Measurements from ENCODE around the gene C1orf52. TPM values are rescaled to one million over a fixed set of nuclear protein-coding genes. Genes with fewer than 3 reads are reported as not detected.

The C1orf52 gene
- total RNA-seq (55.6 TPM), polyA plus RNA-seq (10 to 100 TPM; 19.7 to 32.6 (median 27.5) TPM)

DNA sequence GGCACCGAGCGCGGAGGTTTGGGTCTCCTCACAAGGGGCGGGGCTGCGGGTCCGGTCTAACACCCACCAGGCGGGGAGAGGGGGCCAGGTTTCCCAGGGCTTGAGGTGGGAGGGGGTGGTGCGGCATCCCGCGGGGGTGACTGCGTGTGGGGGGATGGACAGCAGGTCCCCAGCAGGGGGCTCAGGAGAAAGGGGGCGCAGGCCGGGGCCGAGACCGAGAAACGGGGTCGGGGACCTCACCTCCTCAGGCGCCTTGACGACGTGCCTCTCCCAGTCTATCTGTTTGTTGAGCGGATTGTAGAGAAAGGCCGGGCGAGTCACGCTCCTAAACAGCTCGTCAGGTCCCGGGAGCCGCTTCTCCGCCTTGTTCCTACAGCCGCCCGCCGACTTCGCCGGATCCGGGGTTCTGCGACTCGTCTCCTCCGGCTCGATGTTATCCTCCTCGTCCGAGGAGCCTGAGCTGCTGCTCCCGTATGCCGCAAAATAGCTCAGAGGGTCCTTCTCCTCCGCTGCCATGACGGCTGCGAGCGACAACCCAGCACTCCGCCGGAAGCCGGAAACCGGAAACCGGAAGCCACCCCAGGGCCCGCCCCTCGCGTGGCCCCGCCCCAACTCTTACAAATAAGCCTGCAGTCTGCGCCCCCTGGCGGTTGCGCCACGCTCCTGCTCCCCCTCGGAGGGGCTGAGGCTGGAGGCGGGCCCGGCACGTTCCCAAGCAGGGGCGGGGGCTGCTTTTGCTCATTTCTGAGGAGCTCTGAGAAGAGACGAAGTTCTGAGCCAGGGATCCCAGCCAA lies at the start of gene C1orf52:
Gene C1orf52, minus strand, starts transcription at position 545 of the 794 bp plus-strand sequence. Its CDS starts 29 bp downstream, at position 516.
- peaks cover 30 to 49% (median 40%) of the 10 kb centered on the region in 4 donors for H3K4me1 Mint-ChIP-seq
- H3K27me3 ChIP-seq (ENCODE audit: control insufficient read depth, insufficient read depth, low read length), result no peaks in the 10 kb centered on the region
- peak within 1 kb of the TSS; percentile 93 for H3K4me3 ChIP-seq (ENCODE audit: low read depth, low read length)
- H3K27ac Mint-ChIP-seq, result peak within 1 kb of the TSS; percentile 96 to 98 (median 98)
- peak within 1 kb of the TSS; percentile 96 to 100 (median 98) for H3K4me3 Mint-ChIP-seq
- H3K36me3 ChIP-seq (ENCODE audit: control insufficient read depth, insufficient read depth, low read length), result peaks cover 16% of the 10 kb centered on the region
- ATAC-seq (ENCODE audit: low read depth in 2 of 2), result peak; percentile 99
- H3K27me3 Mint-ChIP-seq, result no peaks in the 10 kb centered on the region
- peaks cover 27% of the 10 kb centered on the region for H3K36me3 Mint-ChIP-seq
- DNase-seq, result peak; percentile 93 to 95 (median 95)
- H3K4me1 ChIP-seq (ENCODE audit: control insufficient read depth, insufficient read depth, low read length, poor library complexity, severe bottlenecking), result peaks cover 25% of the 10 kb centered on the region
- no peaks in the 10 kb centered on the region for H3K9me3 Mint-ChIP-seq
- H3K27ac ChIP-seq (ENCODE audit: insufficient read depth, low read length, poor library complexity, severe bottlenecking), result peak within 1 kb of the TSS; percentile 83
- no peaks in the 10 kb centered on the region for H3K9me3 ChIP-seq (ENCODE audit: control insufficient read depth in 2 of 2, low read length in 2 of 2)

DNA sequence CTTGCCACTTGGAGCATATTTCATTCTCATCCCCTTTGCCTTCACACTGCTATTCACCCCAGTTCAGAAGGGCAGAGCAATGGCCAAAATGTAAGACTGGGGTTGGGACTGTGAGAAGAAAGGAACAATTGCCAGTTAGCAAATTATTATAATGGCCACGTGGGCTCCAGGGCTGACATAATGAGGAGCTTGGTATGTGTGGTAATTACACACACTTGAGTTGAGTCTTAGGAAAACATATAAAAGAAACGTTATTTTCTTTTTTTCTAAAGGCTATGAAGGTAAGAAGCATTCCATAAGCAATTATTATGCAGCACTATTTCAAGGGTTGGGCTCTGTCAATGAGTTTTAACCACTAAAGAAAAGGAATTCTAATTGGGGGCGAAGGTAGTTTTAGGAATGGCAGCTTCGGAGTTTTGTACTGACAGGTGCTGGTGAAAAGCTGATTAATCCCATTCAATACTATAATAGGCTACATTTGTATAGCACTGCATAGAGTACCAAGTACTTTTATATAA lies 49.4 kb upstream of the C1orf52 start:
- H3K4me1 Mint-ChIP-seq, result peaks cover 0 to 12% (median 4%) of the 10 kb centered on the region in 4 donors
- no peak overlapping the region for H3K27ac Mint-ChIP-seq
- Histone ChIP-seq H3K4me3 (ENCODE audit: low read depth, low read length) (peak overlapping the region; percentile 75), H3K27ac (ENCODE audit: insufficient read depth, low read length, poor library complexity, severe bottlenecking) (no peak overlapping the region), H3K27me3 (ENCODE audit: control insufficient read depth, insufficient read depth, low read length) (peaks cover 21% of the 10 kb centered on the region), H3K4me1 (ENCODE audit: control insufficient read depth, insufficient read depth, low read length, poor library complexity, severe bottlenecking) (peaks cover 7% of the 10 kb centered on the region), H3K9me3 (ENCODE audit: control insufficient read depth in 2 of 2, low read length in 2 of 2) (no peaks in the 10 kb centered on the region), H3K36me3 (ENCODE audit: control insufficient read depth, insufficient read depth, low read length) (no peaks in the 10 kb centered on the region)
- no peaks in the 10 kb centered on the region for H3K36me3 Mint-ChIP-seq
- peak overlapping the region in 1 of 4 donors; percentile 82 for H3K4me3 Mint-ChIP-seq
- ATAC-seq (ENCODE audit: low read depth in 2 of 2), result no peak
- H3K27me3 Mint-ChIP-seq, result peaks cover 36% of the 10 kb centered on the region
- no peak for DNase-seq
- no peaks in the 10 kb centered on the region for H3K9me3 Mint-ChIP-seq

DNA sequence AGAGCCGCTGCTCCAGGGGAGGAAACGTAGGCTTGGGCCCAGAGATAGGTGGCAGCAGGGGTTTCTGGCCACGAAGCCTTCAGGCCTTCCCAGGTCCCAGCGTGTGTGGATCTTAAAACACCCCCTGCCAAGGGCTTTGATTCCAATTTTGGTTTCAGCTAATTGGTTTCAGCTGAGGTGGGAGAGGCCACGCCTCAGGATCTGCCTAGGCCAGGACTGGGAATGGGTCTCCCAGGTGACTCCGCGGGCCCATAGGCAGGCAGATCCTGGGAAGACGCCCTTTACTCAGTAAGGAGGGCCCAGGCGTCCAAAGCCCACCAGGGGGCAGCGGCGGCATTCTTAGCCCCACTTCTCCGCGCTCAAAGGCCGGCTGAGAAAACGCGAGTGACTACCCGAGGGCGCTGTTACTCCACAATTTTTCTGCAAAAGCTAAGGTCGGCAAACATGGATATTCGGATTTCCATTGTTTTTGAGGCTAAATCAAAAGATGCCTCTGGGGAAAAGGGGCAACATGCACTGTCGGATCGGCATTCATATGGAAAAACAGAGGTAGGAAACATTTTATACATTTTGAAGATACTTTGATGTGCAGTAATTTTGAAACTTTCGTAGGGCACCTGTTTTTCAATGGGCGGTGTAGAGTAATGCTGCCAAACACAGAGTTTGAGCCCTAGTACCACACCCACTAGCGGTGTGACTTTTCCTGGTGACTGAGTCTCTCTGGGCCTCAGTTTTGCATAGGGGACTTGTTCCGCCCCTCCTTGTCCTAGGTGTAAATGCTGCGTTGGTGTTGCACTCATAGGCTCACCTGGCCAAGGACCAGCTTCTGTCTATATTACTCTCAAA lies 48.7 kb upstream of the C1orf52 start:
- DNase-seq (peak; percentile 16 to 59 (median 44)), ATAC-seq (ENCODE audit: low read depth in 2 of 2) (peak; percentile 66 to 71)
- Mint-ChIP-seq H3K4me1 (peaks cover 0 to 12% (median 4%) of the 10 kb centered on the region in 4 donors), H3K9me3 (no peaks in the 10 kb centered on the region), H3K27ac (no peak overlapping the region), H3K27me3 (peaks cover 39% of the 10 kb centered on the region), H3K36me3 (no peaks in the 10 kb centered on the region), H3K4me3 (peak overlapping the region in 3 of 4 donors; percentile 51 to 82 (median 82))
- Histone ChIP-seq H3K9me3 (ENCODE audit: control insufficient read depth in 2 of 2, low read length in 2 of 2) (no peaks in the 10 kb centered on the region), H3K4me1 (ENCODE audit: control insufficient read depth, insufficient read depth, low read length, poor library complexity, severe bottlenecking) (peaks cover 7% of the 10 kb centered on the region), H3K27ac (ENCODE audit: insufficient read depth, low read length, poor library complexity, severe bottlenecking) (no peak overlapping the region), H3K4me3 (ENCODE audit: low read depth, low read length) (peak overlapping the region; percentile 75), H3K36me3 (ENCODE audit: control insufficient read depth, insufficient read depth, low read length) (no peaks in the 10 kb centered on the region), H3K27me3 (ENCODE audit: control insufficient read depth, insufficient read depth, low read length) (peaks cover 21% of the 10 kb centered on the region)

DNA sequence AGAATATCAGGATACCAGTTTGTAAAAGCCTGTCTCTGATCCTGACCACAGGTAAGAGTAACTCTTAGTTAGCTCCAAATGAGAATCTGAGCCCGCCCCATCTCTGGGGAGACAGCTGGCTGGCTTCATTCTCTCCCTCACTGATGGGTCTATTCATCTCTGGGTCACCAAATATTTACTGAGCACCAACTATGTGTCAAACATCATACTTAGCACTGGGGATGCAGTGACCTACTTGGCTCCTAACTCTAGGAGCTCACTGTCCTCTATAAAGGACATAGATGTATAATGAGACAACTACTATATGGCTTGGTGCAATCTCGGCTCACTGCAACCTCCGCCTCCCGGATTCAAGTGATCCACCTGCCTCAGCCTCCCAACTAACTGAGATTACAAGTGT lies 46.8 kb upstream of the C1orf52 start:
- no peak overlapping the region for H3K4me3 ChIP-seq (ENCODE audit: low read depth, low read length)
- no peak overlapping the region for H3K27ac ChIP-seq (ENCODE audit: insufficient read depth, low read length, poor library complexity, severe bottlenecking)
- no peak overlapping the region for H3K4me3 Mint-ChIP-seq
- H3K9me3 ChIP-seq (ENCODE audit: control insufficient read depth in 2 of 2, low read length in 2 of 2), result no peaks in the 10 kb centered on the region
- DNase-seq, result no peak
- no peaks in the 10 kb centered on the region for H3K36me3 Mint-ChIP-seq
- peaks cover 28% of the 10 kb centered on the region for H3K27me3 ChIP-seq (ENCODE audit: control insufficient read depth, insufficient read depth, low read length)
- peaks cover 0 to 12% (median 4%) of the 10 kb centered on the region in 4 donors for H3K4me1 Mint-ChIP-seq
- no peak for ATAC-seq (ENCODE audit: low read depth in 2 of 2)
- no peak overlapping the region for H3K27ac Mint-ChIP-seq
- peaks cover 7% of the 10 kb centered on the region for H3K4me1 ChIP-seq (ENCODE audit: control insufficient read depth, insufficient read depth, low read length, poor library complexity, severe bottlenecking)
- no peaks in the 10 kb centered on the region for H3K36me3 ChIP-seq (ENCODE audit: control insufficient read depth, insufficient read depth, low read length)
- peaks cover 40% of the 10 kb centered on the region for H3K27me3 Mint-ChIP-seq
- no peaks in the 10 kb centered on the region for H3K9me3 Mint-ChIP-seq

DNA sequence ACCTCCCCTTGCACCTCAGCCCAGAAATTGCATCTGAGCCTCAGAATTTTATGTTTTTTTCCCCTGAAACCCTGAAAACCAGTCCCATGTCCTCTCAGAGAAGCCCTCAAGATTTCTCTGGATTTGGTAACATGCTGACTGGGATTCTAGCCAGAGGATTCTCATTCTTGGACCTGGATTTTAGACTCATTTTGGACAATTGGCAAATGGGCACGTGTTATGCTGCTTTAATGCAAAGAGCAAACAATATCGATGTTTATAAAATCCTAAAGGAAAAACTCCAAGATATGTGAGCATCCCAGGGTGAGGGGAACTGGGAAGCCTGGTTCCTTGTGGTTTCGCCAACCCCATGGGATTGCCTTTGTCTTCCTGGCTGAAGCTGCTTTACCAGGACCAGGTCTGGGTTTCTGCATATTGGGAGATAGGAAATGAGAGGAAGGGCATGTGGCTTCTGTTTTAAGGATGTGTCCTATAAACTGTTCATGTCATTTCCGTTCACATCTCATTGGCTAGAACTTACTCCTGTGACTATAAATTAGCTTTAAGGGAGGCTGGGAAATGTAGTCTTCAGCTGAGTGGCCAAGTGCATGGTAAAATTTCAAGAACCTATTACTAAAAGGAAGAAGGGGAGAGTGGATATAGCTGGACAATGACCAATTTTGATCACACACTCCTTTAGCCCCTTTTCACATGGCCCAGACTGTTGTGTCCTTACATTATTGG lies 44.1 kb upstream of the C1orf52 start:
- peak in 1 of 3 donors; percentile 8 for DNase-seq
- Histone ChIP-seq H3K27ac (ENCODE audit: insufficient read depth, low read length, poor library complexity, severe bottlenecking) (no peak overlapping the region), H3K9me3 (ENCODE audit: control insufficient read depth in 2 of 2, low read length in 2 of 2) (no peaks in the 10 kb centered on the region), H3K27me3 (ENCODE audit: control insufficient read depth, insufficient read depth, low read length) (peaks cover 16% of the 10 kb centered on the region), H3K4me3 (ENCODE audit: low read depth, low read length) (no peak overlapping the region), H3K36me3 (ENCODE audit: control insufficient read depth, insufficient read depth, low read length) (no peaks in the 10 kb centered on the region), H3K4me1 (ENCODE audit: control insufficient read depth, insufficient read depth, low read length, poor library complexity, severe bottlenecking) (peaks cover 6% of the 10 kb centered on the region)
- Mint-ChIP-seq H3K4me3 (no peak overlapping the region), H3K27me3 (peaks cover 34% of the 10 kb centered on the region), H3K27ac (no peak overlapping the region), H3K9me3 (no peaks in the 10 kb centered on the region), H3K36me3 (no peaks in the 10 kb centered on the region), H3K4me1 (peaks cover 0 to 8% (median 3%) of the 10 kb centered on the region in 4 donors)
- no peak for ATAC-seq (ENCODE audit: low read depth in 2 of 2)

DNA sequence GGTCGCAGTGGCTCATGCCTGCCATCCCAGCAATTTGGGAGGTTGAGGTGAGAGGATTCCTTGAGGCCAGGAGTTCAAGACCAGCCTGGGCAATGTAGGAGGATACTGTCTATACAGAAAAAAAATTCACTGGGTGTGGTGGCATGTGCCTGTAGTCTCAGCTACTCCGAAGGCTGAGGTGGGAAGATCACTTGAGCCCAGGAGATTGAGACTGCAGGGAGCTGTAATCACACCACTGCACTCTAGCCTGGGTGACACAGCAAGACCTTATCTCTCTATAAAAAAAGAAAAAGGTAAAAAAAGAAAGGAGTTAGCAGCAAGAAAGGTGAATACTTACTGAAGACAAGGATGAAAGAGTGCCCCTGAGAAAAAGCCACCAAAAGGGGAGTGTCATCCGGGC lies 40.7 kb upstream of the C1orf52 start:
- H3K27me3 ChIP-seq (ENCODE audit: control insufficient read depth, insufficient read depth, low read length), result peaks cover 12% of the 10 kb centered on the region
- H3K4me1 ChIP-seq (ENCODE audit: control insufficient read depth, insufficient read depth, low read length, poor library complexity, severe bottlenecking), result peaks cover 8% of the 10 kb centered on the region
- H3K4me1 Mint-ChIP-seq, result peaks cover 0 to 10% (median 6%) of the 10 kb centered on the region in 4 donors
- H3K27ac Mint-ChIP-seq, result no peak overlapping the region
- H3K9me3 ChIP-seq (ENCODE audit: control insufficient read depth in 2 of 2, low read length in 2 of 2), result no peaks in the 10 kb centered on the region
- no peak for ATAC-seq (ENCODE audit: low read depth in 2 of 2)
- no peak overlapping the region for H3K27ac ChIP-seq (ENCODE audit: insufficient read depth, low read length, poor library complexity, severe bottlenecking)
- no peak overlapping the region for H3K4me3 Mint-ChIP-seq
- H3K4me3 ChIP-seq (ENCODE audit: low read depth, low read length), result no peak overlapping the region
- H3K27me3 Mint-ChIP-seq, result peaks cover 12% of the 10 kb centered on the region
- DNase-seq, result no peak
- peaks cover 0 to 1% (median 0%) of the 10 kb centered on the region in 7 donors for H3K9me3 Mint-ChIP-seq
- no peaks in the 10 kb centered on the region for H3K36me3 Mint-ChIP-seq
- H3K36me3 ChIP-seq (ENCODE audit: control insufficient read depth, insufficient read depth, low read length), result no peaks in the 10 kb centered on the region
